H1 (cell line): ENCODE measurements around the gene SEMA3E. TPM values are rescaled to one million over a fixed set of nuclear protein-coding genes. Genes with fewer than 3 reads are reported as not detected.

Source experiments
- CTCF ChIA-PET: fragments of 300-600 bp; sonication (Branson Sonifier 250); formaldehyde crosslinking; loops from one replicate; lab custom pipeline; 2021; ENCODE audit not compliant: partially characterized antibody; lab: Charles Lee
- POLR2A ChIA-PET: fragments of 300-600 bp; sonication (Branson Sonifier 250); formaldehyde crosslinking; loops from one replicate; lab custom pipeline; 2021; ENCODE audit warnings: inconsistent platforms; ENCODE audit not compliant: partially characterized antibody; lab: Charles Lee
- DNase-seq, 2 experiments: peaks; one replicate each; pipeline versions ENCODE4 v3.0.0 to v3.0.0-alpha.2; 2010 to 2022; ENCODE audit warnings: low spot score in 2 of 2, low read depth in 1 of 2, mixed read lengths in 1 of 2
- FAIRE-seq: peaks from 2 replicates; lab custom pipeline; 2011; peaks lifted over from hg19 to GRCh38; lab: Jason Lieb, UNC
- H2AFZ ChIP-seq: 2 replicates; pipeline ENCODE4 v1.8.1; 2012; ENCODE audit warnings: low read length, inconsistent platforms
- H2AK5ac ChIP-seq: 2 replicates; pipeline ENCODE4 v1.6.1; 2013; ENCODE audit warnings: low read depth, low read length
- H2BK120ac ChIP-seq: replicated peaks from 2 replicates; pipeline ENCODE3; 2013; ENCODE audit warnings: low read depth, low read length, inconsistent platforms
- H2BK12ac ChIP-seq: 2 replicates; pipeline ENCODE4 v1.6.1; 2013; ENCODE audit warnings: low read depth, low read length
- H2BK15ac ChIP-seq: 2 replicates; pipeline ENCODE4 v1.6.1; 2013; ENCODE audit warnings: low read length
- H2BK20ac ChIP-seq: 2 replicates; pipeline ENCODE4 v1.6.1; 2013; ENCODE audit warnings: low read length
- H2BK5ac ChIP-seq: 2 replicates; pipeline ENCODE4 v1.6.1; 2013; ENCODE audit warnings: low read depth, low read length
- H3K14ac ChIP-seq: 2 replicates; pipeline ENCODE4 v1.6.1; 2013; ENCODE audit warnings: inconsistent platforms; ENCODE audit not compliant: insufficient read length
- H3K18ac ChIP-seq: 2 replicates; pipeline ENCODE4 v1.6.1; 2013; ENCODE audit warnings: low read length; ENCODE audit errors: extremely low read depth
- H3K23ac ChIP-seq: 2 replicates; pipeline ENCODE4 v1.6.1; 2013; ENCODE audit warnings: inconsistent platforms; ENCODE audit not compliant: insufficient read length
- H3K23me2 ChIP-seq: 2 replicates; pipeline ENCODE4 v1.6.1; 2013; ENCODE audit warnings: low read depth, low read length
- H3K27ac ChIP-seq: 2 replicates; pipeline ENCODE4 v1.6.1; 2011; ENCODE audit warnings: low read depth, low read length, inconsistent platforms
- H3K27me3 ChIP-seq, 4 experiments: replicated peaks in 1 of 4; 1 replicate in 1 of 4; 2 replicates in 3 of 4; pipeline versions ENCODE4 v1.6.1 to v1.8.1; 2011 to 2013; ENCODE audit warnings: low read length in 3 of 4, mild to moderate bottlenecking in 3 of 4, inconsistent platforms in 2 of 4, mixed read lengths in 2 of 4, moderate library complexity in 1 of 4; ENCODE audit not compliant: control insufficient read depth in 3 of 4, insufficient read depth in 3 of 4; ENCODE audit errors: extremely low read depth in 1 of 4
- H3K36me3 ChIP-seq, 4 experiments: 2 replicates each; pipeline versions ENCODE4 v1.6.1 to v1.8.1; 2011 to 2013; ENCODE audit warnings: mild to moderate bottlenecking in 4 of 4, low read length in 3 of 4, moderate library complexity in 2 of 4, control low read depth in 1 of 4, inconsistent platforms in 1 of 4; ENCODE audit not compliant: insufficient read depth in 4 of 4, control insufficient read depth in 2 of 4
- H3K4ac ChIP-seq: replicated peaks from 2 replicates; pipeline ENCODE3; 2013; ENCODE audit warnings: low read length, low read depth, mixed read lengths, inconsistent platforms; ENCODE audit not compliant: insufficient read length
- H3K4me1 ChIP-seq, 4 experiments: replicated peaks in 1 of 4; 1 replicate in 1 of 4; 2 replicates in 3 of 4; pipeline versions ENCODE4 v1.6.1 to v1.8.1; 2011 to 2013; ENCODE audit warnings: low read length in 3 of 4, inconsistent platforms in 2 of 4, mixed read lengths in 1 of 4; ENCODE audit not compliant: insufficient read depth in 4 of 4, control insufficient read depth in 3 of 4
- H3K4me2 ChIP-seq, 2 experiments: 2 replicates each; pipeline versions ENCODE4 v1.6.1 to v1.8.1; 2011 to 2013; ENCODE audit warnings: low read depth in 2 of 2, low read length in 2 of 2, control low read depth in 1 of 2, inconsistent platforms in 1 of 2, mild to moderate bottlenecking in 1 of 2; ENCODE audit not compliant: insufficient read depth in 1 of 2
- H3K4me3 ChIP-seq, 4 experiments: fragments of 200-600, 300-600 bp in 1 of 4; sonication (generic), shearing (Covaris generic), sonication (Bioruptor Twin) in 1 of 4; 2 replicates each; pipeline versions ENCODE4 v1.5.1 to v1.8.1; 2011 to 2016; ENCODE audit warnings: low read length in 4 of 4, low read depth in 3 of 4, control low read depth in 2 of 4, inconsistent platforms in 2 of 4, mild to moderate bottlenecking in 2 of 4, mixed read lengths in 1 of 4, moderate library complexity in 1 of 4; ENCODE audit not compliant: insufficient read depth in 2 of 4; ENCODE audit errors: extremely low read depth in 1 of 4
- H3K56ac ChIP-seq: replicated peaks from 2 replicates; pipeline ENCODE3; 2013; ENCODE audit warnings: low read depth, mild to moderate bottlenecking, mixed read lengths, low read length, inconsistent platforms; ENCODE audit not compliant: insufficient read length
- H3K79me1 ChIP-seq: 2 replicates; pipeline ENCODE4 v1.6.1; 2013; ENCODE audit warnings: low read depth, low read length, control low read depth
- H3K79me2 ChIP-seq, 2 experiments: 2 replicates each; pipeline versions ENCODE4 v1.6.1 to v1.8.1; 2012 to 2013; ENCODE audit warnings: low read length in 2 of 2, mild to moderate bottlenecking in 2 of 2, inconsistent platforms in 1 of 2; ENCODE audit not compliant: insufficient read depth in 2 of 2, control insufficient read depth in 1 of 2
- H3K9ac ChIP-seq, 4 experiments: replicated peaks in 1 of 4; 1 replicate in 1 of 4; 2 replicates in 3 of 4; pipeline versions ENCODE4 v1.6.1 to v1.8.1; 2011 to 2013; ENCODE audit warnings: low read depth in 3 of 4, low read length in 3 of 4, control low read depth in 2 of 4, mild to moderate bottlenecking in 2 of 4, moderate library complexity in 2 of 4, inconsistent platforms in 1 of 4; ENCODE audit errors: extremely low read depth in 1 of 4
- H3K9me3 ChIP-seq, 2 experiments: 2 replicates each; pipeline versions ENCODE4 v1.6.1 to v1.8.1; 2012 to 2013; ENCODE audit warnings: mild to moderate bottlenecking in 2 of 2, moderate library complexity in 2 of 2, control low read depth in 1 of 2, inconsistent platforms in 1 of 2, low read depth in 1 of 2, low read length in 1 of 2, mixed read lengths in 1 of 2; ENCODE audit not compliant: insufficient read depth in 2 of 2
- H4K20me1 ChIP-seq, 2 experiments: replicated peaks in 1 of 2; 2 replicates each; pipeline versions ENCODE3 to v1.8.1; 2011 to 2013; ENCODE audit warnings: inconsistent platforms in 2 of 2, low read length in 2 of 2, mild to moderate bottlenecking in 1 of 2; ENCODE audit not compliant: insufficient read depth in 2 of 2, control insufficient read depth in 1 of 2
- H4K5ac ChIP-seq: 2 replicates; pipeline ENCODE4 v1.6.1; 2013; ENCODE audit warnings: low read length, low read depth, mixed read lengths, inconsistent platforms; ENCODE audit not compliant: insufficient read length
- H4K8ac ChIP-seq: 2 replicates; pipeline ENCODE4 v1.8.0; 2013; ENCODE audit warnings: mild to moderate bottlenecking, moderate library complexity, low read length, inconsistent platforms; ENCODE audit not compliant: insufficient read depth; ENCODE audit errors: extremely low read depth
- H4K91ac ChIP-seq: replicated peaks from 2 replicates; pipeline ENCODE3; 2013; ENCODE audit warnings: low read length, mixed read lengths, inconsistent platforms; ENCODE audit not compliant: insufficient read length
- CEBPB ChIP-seq: IDR thresholded peaks from 2 replicates; pipeline ENCODE4 v1.6.1; 2012; ENCODE audit warnings: low read depth, low read length
- JUN ChIP-seq: IDR thresholded peaks from 2 replicates; pipeline ENCODE4 v1.6.1; 2011; ENCODE audit warnings: low read depth, mild to moderate bottlenecking, improper control_type of control experiment, low read length
- TAF7 ChIP-seq: optimal IDR thresholded peaks from 2 replicates; pipeline ENCODE3; 2011; ENCODE audit warnings: low read depth, mild to moderate bottlenecking, inconsistent platforms, low read length, moderate library complexity, borderline replicate concordance
- WGBS, 2 experiments: shearing (Covaris generic) in 1 of 2; methylation state at CpG; one replicate each; pipeline versions ENCODE4 v1.1.6 to v1.1.7; 2013 to 2015; ENCODE audit warnings: low lambda C conversion rate in 2 of 2, mixed read lengths in 2 of 2, inconsistent platforms in 1 of 2, low coverage in 1 of 2, missing lambda C conversion rate in 1 of 2; ENCODE audit not compliant: insufficient replicate concordance in 2 of 2, insufficient coverage in 1 of 2, insufficient read length in 1 of 2; ENCODE audit errors: extremely low coverage in 1 of 2, missing lambda C conversion rate in 1 of 2; 5-methylcytosine and 5-hydroxymethylcytosine counted together
- polyA plus RNA-seq, 7 experiments: library from polyadenylated mRNA; depleted of rRNA in 3 of 7; stranded (reverse) in 5 of 7; unstranded in 2 of 7; fragments of >200 nt in 5 of 7; fragments of 200-250 nt in 2 of 7; gene quantifications; 1 replicate in 5 of 7; 2 replicates in 1 of 7; 4 replicates in 1 of 7; pipeline versions ENCODE4 v1.2.1 to v1.2.3, GENCODE V29; 2011 to 2013; ENCODE audit warnings: missing spikeins in 2 of 7, mixed read lengths in 2 of 7
- total RNA-seq: library from RNA; stranded (reverse); fragmentation: NEBNext Ultra II Directional; extraction: Animal tissue kit (Norgen Biotek cat#: 25700); gene quantifications from 2 replicates; pipeline ENCODE4 v1.2.1, GENCODE V29; 2021

Gene SEMA3E
- total and polyA plus RNA-seq, 2 of the 8 experiments (the other 6 are each of a cell fraction or from before 2014, with no cell fraction given), result 0.93 to 0.94 TPM

DNA sequence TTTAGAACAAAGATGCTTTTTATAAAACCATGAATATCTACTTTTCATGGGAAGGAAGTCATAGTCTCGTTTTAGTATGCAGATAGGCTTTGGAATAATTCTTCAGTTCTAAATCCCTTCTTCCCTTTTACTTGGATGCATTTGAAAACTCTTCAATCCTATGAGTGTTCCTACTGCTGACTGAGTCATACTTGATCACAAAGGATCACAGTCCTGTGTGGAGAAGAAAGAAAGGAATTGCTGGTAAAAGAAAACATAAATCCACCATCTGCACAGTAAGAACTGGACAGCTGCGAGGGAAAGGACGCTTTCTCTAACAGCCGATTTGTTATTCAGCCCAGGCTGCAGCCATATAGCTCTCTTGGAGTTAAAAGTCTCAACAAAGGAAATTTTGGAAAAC lies 209.9 kb downstream of the SEMA3E start:
- DNase-seq (no peak), FAIRE-seq (no peak)

More for the DNA sequence above, 209.9 kb downstream of the SEMA3E start:
- Histone ChIP-seq H2AK5ac (no peak overlapping the region), H3K4ac (no peak overlapping the region), H4K5ac (no peak overlapping the region), H4K8ac (no peak overlapping the region), H2BK20ac (no peak overlapping the region), H3K56ac (no peak overlapping the region), H4K20me1 (no peaks in the 10 kb centered on the region), H2BK5ac (no peak overlapping the region), H3K18ac (no peak overlapping the region), H2BK15ac (no peak overlapping the region), H3K4me1 (peaks cover 0 to 5% (median 0%) of the 10 kb centered on the region in 4 experiments; a peak in 1 of 7 replicates), H3K9me3 (peaks cover 0 to 3% of the 10 kb centered on the region in 2 experiments; a peak in 1 of 4 replicates), H3K36me3 (peaks cover 0 to 3% (median 0%) of the 10 kb centered on the region in 4 experiments; a peak in 2 of 8 replicates), H3K27me3 (no peaks in the 10 kb centered on the region), H3K79me2 (no peaks in the 10 kb centered on the region), H3K27ac (no peak overlapping the region), H3K23me2 (no peaks in the 10 kb centered on the region), H3K4me3 (no peak overlapping the region), H3K9ac (no peak overlapping the region), H2BK120ac (no peak overlapping the region), H3K14ac (no peak overlapping the region), H3K23ac (no peak overlapping the region), H3K79me1 (no peaks in the 10 kb centered on the region), H3K4me2 (no peak overlapping the region), H2AFZ (no peak overlapping the region), H2BK12ac (no peak overlapping the region), H4K91ac (no peak overlapping the region)
- ChIA-PET CTCF (interaction anchor here (0.6 kb wide), 1 partner anchor 9 kb away, joined by 4 read pairs; no protein-coding TSS in a partner anchor), POLR2A (interaction anchor here (1.0 to 17.7 kb wide), 2 partner anchors 28 to 36 kb away, joined by 3 to 135 read pairs; no protein-coding TSS in a partner anchor)
- WGBS, 2 experiments, result 82% methylated on average over 4 of the region's 4 CpGs; no CpG with 5 or more reads in 1 of the 2 experiments
- TF ChIP-seq TAF7 (no peak), JUN (no peak), CEBPB (no peak)
